SU-DHL-6 (cell line): ENCODE results near the gene CCR5AS.

Experiments
- H2AFZ ChIP-seq: fragments of 200-600 bp; sonication (generic); 2 replicates; pipeline ENCODE4 v1.6.1; 2014; ENCODE audit warnings: low read depth, mild to moderate bottlenecking, moderate library complexity, mixed read lengths, antibody characterized with exemption, low read length; ENCODE audit not compliant: severe bottlenecking
- H3F3A ChIP-seq: fragments of 200-600 bp; shearing (Covaris generic); 2 replicates; pipeline ENCODE4 v1.6.0; 2016; ENCODE audit warnings: antibody characterized with exemption, mild to moderate bottlenecking; ENCODE audit not compliant: insufficient read depth
- H3K27ac ChIP-seq: fragments of 200-600 bp; sonication (generic); 2 replicates; pipeline ENCODE4 v1.5.1; 2016; ENCODE audit warnings: low read depth, mild to moderate bottlenecking, low read length, moderate library complexity, mixed read lengths
- H3K27me3 ChIP-seq: fragments of 200-600 bp; sonication (generic), shearing (Covaris generic); 2 replicates; pipeline ENCODE4 v1.6.0; 2014; ENCODE audit warnings: mild to moderate bottlenecking, low read length
- H3K36me3 ChIP-seq: fragments of 200-600 bp; sonication (generic); 2 replicates; pipeline ENCODE4 v1.6.1; 2014; ENCODE audit warnings: mild to moderate bottlenecking, low read length, mixed read lengths
- H3K4me2 ChIP-seq: fragments of 300-600, 200-600 bp; shearing (Covaris generic), sonication (generic); 2 replicates; pipeline ENCODE4 v1.6.0; 2014; ENCODE audit warnings: low read length, low read depth, mild to moderate bottlenecking; ENCODE audit not compliant: poor library complexity, severe bottlenecking
- H3K4me3 ChIP-seq: fragments of 200-600 bp; sonication (generic); 2 replicates; pipeline ENCODE4 v1.5.1; 2014; ENCODE audit warnings: antibody characterized with exemption, low read length, mild to moderate bottlenecking, mixed read lengths; ENCODE audit not compliant: insufficient read depth, poor library complexity, severe bottlenecking
- H3K79me2 ChIP-seq: fragments of 200-600 bp; sonication (generic); 2 replicates; pipeline ENCODE4 v1.6.1; 2014; ENCODE audit warnings: mild to moderate bottlenecking, low read length, moderate library complexity; ENCODE audit not compliant: insufficient read depth
- H3K9ac ChIP-seq: fragments of 200-600 bp; sonication (generic); 2 replicates; pipeline ENCODE4 v1.7.0; 2014; ENCODE audit warnings: mild to moderate bottlenecking, low read length
- H3K9me2 ChIP-seq: fragments of 200-600 bp; sonication (generic); replicated peaks from 2 replicates; pipeline ENCODE4 v1.6.1; 2014; ENCODE audit warnings: low read length; ENCODE audit not compliant: insufficient read depth
- H3K9me3 ChIP-seq: fragments of 200-600 bp; sonication (generic); 2 replicates; pipeline ENCODE4 v1.6.1; 2014; ENCODE audit warnings: low read length, mixed read lengths; ENCODE audit not compliant: insufficient read depth
- H4K20me1 ChIP-seq: fragments of 200-600 bp; sonication (generic); 2 replicates; pipeline ENCODE4 v1.6.1; 2014; ENCODE audit warnings: low read depth, mild to moderate bottlenecking, antibody characterized with exemption, low read length, moderate library complexity, mixed read lengths
- EZH2phosphoT487 ChIP-seq: fragments of 200-600 bp; sonication (generic), shearing (Covaris generic); conservative IDR thresholded peaks from 2 replicates; pipeline ENCODE4 v1.6.1; 2018; ENCODE audit warnings: mild to moderate bottlenecking, antibody characterized with exemption, low read length, moderate library complexity, mixed read lengths
- TF ChIP-seq, protein P1 (sequence below): fragments of 200-600 bp; sonication (generic); IDR thresholded peaks from one replicate; pipeline ENCODE4 v1.5.1; 2017; ENCODE audit warnings: antibody characterized with exemption, mild to moderate bottlenecking, low read length, moderate library complexity; ENCODE audit not compliant: insufficient read depth, poor library complexity, severe bottlenecking

The CCR5AS gene

DNA sequence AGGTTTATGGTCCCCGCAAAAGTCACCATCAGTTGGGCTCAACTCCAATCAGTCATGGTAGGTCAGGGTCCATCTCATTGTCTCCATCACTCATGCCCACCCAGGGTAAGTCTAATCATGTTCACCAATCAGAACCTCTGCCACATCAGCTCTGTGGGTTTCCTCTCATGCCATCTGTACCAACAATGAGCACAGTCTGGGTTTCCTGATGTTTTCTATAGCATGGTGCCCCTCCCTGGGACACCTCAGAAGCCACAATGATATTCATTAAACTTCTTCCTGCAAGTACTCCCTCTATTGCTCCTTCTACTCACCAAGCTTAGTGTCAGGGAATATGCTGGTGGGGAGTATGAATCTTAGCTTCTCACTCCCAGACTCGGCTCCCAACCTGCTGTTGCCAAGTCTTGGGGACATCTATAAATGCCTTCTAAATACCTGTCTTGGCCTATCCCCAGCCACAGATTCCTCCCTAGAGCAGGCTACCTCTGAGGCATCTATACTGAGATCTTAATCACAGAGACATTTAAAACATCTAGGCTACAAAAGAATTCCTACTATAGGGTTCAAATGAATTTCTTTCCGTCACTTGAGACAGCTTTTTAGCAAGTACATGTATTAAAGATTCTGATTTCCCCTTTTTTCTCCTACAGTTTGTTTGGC, 57.9 kb downstream of the CCR5AS start:
- Histone ChIP-seq H3K4me2 (no peak overlapping the region), H3K27me3 (no peaks in the 10 kb centered on the region)

DNA sequence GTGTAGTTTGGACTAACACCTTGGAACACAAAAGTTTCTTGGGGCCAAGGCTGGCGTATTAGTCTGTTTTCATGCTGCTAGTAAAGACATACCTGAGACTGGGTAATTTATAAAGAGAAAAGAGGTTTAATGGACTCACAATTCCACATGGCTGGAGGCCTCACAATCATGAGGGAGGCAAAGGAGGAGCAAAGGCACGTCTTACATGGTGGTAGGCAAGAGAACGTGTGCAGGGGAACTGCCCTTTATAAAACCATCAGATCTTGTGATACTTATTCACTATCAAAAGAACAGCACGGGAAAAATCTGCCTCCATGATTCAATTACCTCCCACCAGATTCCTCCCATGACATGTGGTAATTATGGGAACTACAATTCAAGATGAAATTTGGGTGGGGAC, 62.4 kb downstream of the CCR5AS start:
- TF ChIP-seq, protein P1, sequence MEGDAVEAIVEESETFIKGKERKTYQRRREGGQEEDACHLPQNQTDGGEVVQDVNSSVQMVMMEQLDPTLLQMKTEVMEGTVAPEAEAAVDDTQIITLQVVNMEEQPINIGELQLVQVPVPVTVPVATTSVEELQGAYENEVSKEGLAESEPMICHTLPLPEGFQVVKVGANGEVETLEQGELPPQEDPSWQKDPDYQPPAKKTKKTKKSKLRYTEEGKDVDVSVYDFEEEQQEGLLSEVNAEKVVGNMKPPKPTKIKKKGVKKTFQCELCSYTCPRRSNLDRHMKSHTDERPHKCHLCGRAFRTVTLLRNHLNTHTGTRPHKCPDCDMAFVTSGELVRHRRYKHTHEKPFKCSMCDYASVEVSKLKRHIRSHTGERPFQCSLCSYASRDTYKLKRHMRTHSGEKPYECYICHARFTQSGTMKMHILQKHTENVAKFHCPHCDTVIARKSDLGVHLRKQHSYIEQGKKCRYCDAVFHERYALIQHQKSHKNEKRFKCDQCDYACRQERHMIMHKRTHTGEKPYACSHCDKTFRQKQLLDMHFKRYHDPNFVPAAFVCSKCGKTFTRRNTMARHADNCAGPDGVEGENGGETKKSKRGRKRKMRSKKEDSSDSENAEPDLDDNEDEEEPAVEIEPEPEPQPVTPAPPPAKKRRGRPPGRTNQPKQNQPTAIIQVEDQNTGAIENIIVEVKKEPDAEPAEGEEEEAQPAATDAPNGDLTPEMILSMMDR = no peak
- TF ChIP-seq EZH2phosphoT487 = no peak

More for the DNA sequence above, 57.9 kb downstream of the CCR5AS start:
- Histone ChIP-seq H3K9ac (no peak overlapping the region), H3K79me2 (no peaks in the 10 kb centered on the region), H4K20me1 (no peaks in the 10 kb centered on the region), H3F3A (no peaks in the 10 kb centered on the region), H3K9me3 (peaks cover 8% of the 10 kb centered on the region; the same call in 1 of the 2 replicates), H2AFZ (no peak overlapping the region), H3K27ac (no peak overlapping the region), H3K9me2 (no peaks in the 10 kb centered on the region), H3K4me3 (no peak overlapping the region), H3K36me3 (no peaks in the 10 kb centered on the region)
- TF ChIP-seq, protein P1 = no peak
- no peak for TF ChIP-seq EZH2phosphoT487

DNA sequence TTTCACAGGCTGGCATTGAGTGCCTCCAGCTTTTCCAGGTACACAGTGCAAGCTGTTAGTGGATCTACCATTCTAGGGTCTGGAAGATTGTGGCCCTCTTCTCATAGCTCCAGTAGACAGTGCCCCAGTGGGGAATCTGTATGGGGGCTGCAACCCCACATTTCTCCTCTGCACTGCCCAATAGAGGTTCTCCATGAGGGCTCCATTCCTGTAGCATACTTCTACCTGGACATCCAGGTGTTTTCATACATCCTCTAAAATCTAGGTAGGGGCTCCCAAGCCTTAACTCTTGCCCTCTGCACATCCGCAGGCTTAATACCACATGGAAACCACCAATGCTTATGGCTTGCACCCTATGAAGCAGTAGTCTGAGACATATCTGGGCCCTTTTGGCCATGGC, 68.0 kb downstream of the CCR5AS start:
- peaks cover 17% of the 10 kb centered on the region; the same call in 1 of the 2 replicates for H3K9me3 ChIP-seq

More for the DNA sequence above, 62.4 kb downstream of the CCR5AS start:
- H3K36me3 ChIP-seq = no peaks in the 10 kb centered on the region
- H3K4me3 ChIP-seq = no peak overlapping the region
- H4K20me1 ChIP-seq = no peaks in the 10 kb centered on the region
- no peak overlapping the region for H3K27ac ChIP-seq
- no peak overlapping the region for H2AFZ ChIP-seq
- H3K4me2 ChIP-seq = no peak overlapping the region
- H3K27me3 ChIP-seq = no peaks in the 10 kb centered on the region
- H3F3A ChIP-seq = no peaks in the 10 kb centered on the region
- no peaks in the 10 kb centered on the region for H3K9me2 ChIP-seq
- no peaks in the 10 kb centered on the region for H3K79me2 ChIP-seq
- peaks cover 11% of the 10 kb centered on the region; the same call in 1 of the 2 replicates for H3K9me3 ChIP-seq
- H3K9ac ChIP-seq = no peak overlapping the region

More for the DNA sequence above, 68.0 kb downstream of the CCR5AS start:
- no peak overlapping the region for H2AFZ ChIP-seq
- no peaks in the 10 kb centered on the region for H3K79me2 ChIP-seq
- no peaks in the 10 kb centered on the region for H3K9me2 ChIP-seq
- no peaks in the 10 kb centered on the region for H3F3A ChIP-seq
- H3K9ac ChIP-seq = no peak overlapping the region
- H3K4me3 ChIP-seq = no peak overlapping the region
- no peaks in the 10 kb centered on the region for H4K20me1 ChIP-seq
- H3K36me3 ChIP-seq = no peaks in the 10 kb centered on the region
- TF ChIP-seq, protein P1 = no peak
- TF ChIP-seq EZH2phosphoT487 = no peak
- no peaks in the 10 kb centered on the region for H3K27me3 ChIP-seq
- H3K27ac ChIP-seq = no peak overlapping the region
- no peak overlapping the region for H3K4me2 ChIP-seq
